Lower leg skin (tissue), 3 donors: ENCODE data around the gene SULT2B1.

Experiments
- POLR2A ChIP-seq, 2 donors: fragments of 450-650 bp; IDR thresholded peaks; one replicate each; pipeline ENCODE4 v1.6.1; 2016 to 2017; ENCODE audit warnings: antibody characterized with exemption in 2 of 2, mild to moderate bottlenecking in 1 of 2, moderate library complexity in 1 of 2
- TF ChIP-seq, protein P1 (sequence below), 3 donors: fragments of 450-650 bp; IDR thresholded peaks; one replicate each; pipeline ENCODE4 v1.5.1; 2016; ENCODE audit warnings: antibody characterized with exemption in 3 of 3, mild to moderate bottlenecking in 3 of 3, moderate library complexity in 2 of 3

DNA sequence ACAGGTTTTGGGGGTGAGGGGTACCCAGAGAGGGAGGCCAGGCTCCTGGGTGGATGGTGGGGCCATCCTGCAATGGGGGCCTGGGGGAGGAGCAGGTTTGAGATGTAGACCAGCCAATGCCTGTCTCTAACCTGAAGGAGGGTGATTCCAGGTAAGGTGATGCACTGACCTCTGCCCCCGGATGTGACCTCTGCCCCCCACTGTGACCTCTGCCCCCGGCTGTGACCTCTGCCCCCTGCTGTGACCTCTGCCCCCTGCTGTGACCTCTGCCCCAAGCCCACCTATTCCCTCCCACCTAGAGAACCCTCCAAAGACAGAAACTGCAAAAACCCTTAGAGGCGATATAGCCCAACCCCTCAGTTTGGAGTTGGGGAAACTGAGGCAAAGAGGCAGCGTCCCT lies 44.3 kb downstream of the SULT2B1 start:
- TF ChIP-seq, protein P1, sequence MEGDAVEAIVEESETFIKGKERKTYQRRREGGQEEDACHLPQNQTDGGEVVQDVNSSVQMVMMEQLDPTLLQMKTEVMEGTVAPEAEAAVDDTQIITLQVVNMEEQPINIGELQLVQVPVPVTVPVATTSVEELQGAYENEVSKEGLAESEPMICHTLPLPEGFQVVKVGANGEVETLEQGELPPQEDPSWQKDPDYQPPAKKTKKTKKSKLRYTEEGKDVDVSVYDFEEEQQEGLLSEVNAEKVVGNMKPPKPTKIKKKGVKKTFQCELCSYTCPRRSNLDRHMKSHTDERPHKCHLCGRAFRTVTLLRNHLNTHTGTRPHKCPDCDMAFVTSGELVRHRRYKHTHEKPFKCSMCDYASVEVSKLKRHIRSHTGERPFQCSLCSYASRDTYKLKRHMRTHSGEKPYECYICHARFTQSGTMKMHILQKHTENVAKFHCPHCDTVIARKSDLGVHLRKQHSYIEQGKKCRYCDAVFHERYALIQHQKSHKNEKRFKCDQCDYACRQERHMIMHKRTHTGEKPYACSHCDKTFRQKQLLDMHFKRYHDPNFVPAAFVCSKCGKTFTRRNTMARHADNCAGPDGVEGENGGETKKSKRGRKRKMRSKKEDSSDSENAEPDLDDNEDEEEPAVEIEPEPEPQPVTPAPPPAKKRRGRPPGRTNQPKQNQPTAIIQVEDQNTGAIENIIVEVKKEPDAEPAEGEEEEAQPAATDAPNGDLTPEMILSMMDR (IDR thresholded peaks at IDR 0.05), result no peak
- TF ChIP-seq POLR2A (IDR thresholded peaks at IDR 0.05), result no peak
